Gastroesophageal sphincter (tissue), 4 donors: ENCODE data around the gene ACP1. TPM values are rescaled to one million over a fixed set of nuclear protein-coding genes. Genes with fewer than 3 reads are reported as not detected.

ENCODE experiments used
- ATAC-seq: fragments of 150-250 bp; one replicate; pipeline ENCODE4 v1.9.1; 2016; ENCODE audit warnings: mild to moderate bottlenecking, moderate library complexity
- H3K27ac ChIP-seq, 4 donors: fragments of 200-600 bp; sonication (generic) in 3 of 4; 1 replicate in 3 of 4; 2 replicates in 1 of 4; pipeline ENCODE4 v1.5.1; 2016 to 2019
- H3K27me3 ChIP-seq: fragments of 200-600 bp; sonication (generic); one replicate; pipeline ENCODE4 v1.5.1; 2019
- H3K36me3 ChIP-seq, 2 donors: fragments of 200-600 bp; sonication (generic); one replicate each; pipeline ENCODE4 v1.5.1; 2019; ENCODE audit warnings: control low read depth in 1 of 2
- H3K4me1 ChIP-seq, 3 donors: fragments of 200-600 bp; sonication (generic); 1 replicate in 2 of 3; 2 replicates in 1 of 3; pipeline ENCODE4 v1.5.1; 2016 to 2019; ENCODE audit warnings: control low read depth in 2 of 3
- H3K4me3 ChIP-seq, 2 donors: fragments of 200-600 bp; sonication (generic); one replicate each; pipeline ENCODE4 v1.5.1; 2019; ENCODE audit warnings: mild to moderate bottlenecking in 1 of 2, moderate library complexity in 1 of 2
- H3K9me3 ChIP-seq, 3 donors: fragments of 200-600 bp; sonication (generic); one replicate each; pipeline ENCODE4 v1.5.1; 2017 to 2019; ENCODE audit warnings: control low read depth in 2 of 3
- CTCF ChIP-seq, 4 experiments: fragments of 200-600 bp in 2 of 4; fragments of 450-650 bp in 2 of 4; sonication (generic) in 1 of 4; IDR thresholded peaks; one replicate each; pipeline ENCODE4 v1.5.1; 2017 to 2019; ENCODE audit warnings: antibody characterized with exemption in 4 of 4, mild to moderate bottlenecking in 2 of 4, moderate library complexity in 2 of 4
- EP300 ChIP-seq: sonication (generic); formaldehyde crosslinking; IDR thresholded peaks from one replicate; pipeline ENCODE4 v1.6.1; 2017; ENCODE audit warnings: antibody characterized with exemption, mild to moderate bottlenecking
- POLR2A ChIP-seq, 2 donors: fragments of 450-650 bp; IDR thresholded peaks; one replicate each; pipeline ENCODE4 v1.6.1; 2017; ENCODE audit warnings: antibody characterized with exemption in 2 of 2, mild to moderate bottlenecking in 2 of 2, moderate library complexity in 1 of 2
- POLR2AphosphoS5 ChIP-seq: sonication (generic); formaldehyde crosslinking; IDR thresholded peaks from one replicate; pipeline ENCODE4 v1.6.1; 2017; ENCODE audit warnings: antibody characterized with exemption
- WGBS, 2 donors: methylation state at CpG; one replicate each; pipeline ENCODE4 v1.1.5; 2018; ENCODE audit warnings: low coverage in 1 of 2; 5-methylcytosine and 5-hydroxymethylcytosine counted together
- total RNA-seq, 4 donors: library from RNA; depleted of rRNA; stranded (reverse); fragments of >200 nt; gene quantifications; one replicate each; pipeline ENCODE4 v1.1.0, GENCODE V29; 2016

Gene ACP1
- total RNA-seq, 4 donors from 2014 or later: 79.5 to 115 (median 82.0) TPM

- Histone ChIP-seq H3K4me3 (no peak overlapping the region), H3K27me3 (peaks cover 63% of the 10 kb centered on the region), H3K27ac (no peak overlapping the region), H3K9me3 (peaks cover 0 to 6% (median 0%) of the 10 kb centered on the region in 3 donors), H3K36me3 (no peaks in the 10 kb centered on the region), H3K4me1 (no peaks in the 10 kb centered on the region)
- ATAC-seq: no peak
- no peak for TF ChIP-seq POLR2A (IDR thresholded peaks at IDR 0.05)
- no CpG with 5 or more reads among the region's 3 CpGs for WGBS, 2 donors
Measured at GRCh38 chr2:296354-296753, 31.6 kb downstream of the ACP1 start.

GRCh38 chr2:305366-305765, 40.6 kb downstream of the ACP1 start:
- Histone ChIP-seq H3K4me1 (no peaks in the 10 kb centered on the region), H3K9me3 (peaks cover 0 to 13% (median 0%) of the 10 kb centered on the region in 3 donors), H3K36me3 (no peaks in the 10 kb centered on the region), H3K4me3 (no peak overlapping the region), H3K27me3 (peaks cover 10% of the 10 kb centered on the region), H3K27ac (no peak overlapping the region)
- ATAC-seq: no peak
- TF ChIP-seq CTCF (IDR thresholded peaks at IDR 0.05) (no peak), POLR2A (IDR thresholded peaks at IDR 0.05) (no peak), POLR2AphosphoS5 (no peak), EP300 (no peak)
- 82 to 83% methylated on average over 8 to 9 of the region's 9 CpGs for WGBS, 2 donors

- Histone ChIP-seq H3K27ac (no peak overlapping the region), H3K27me3 (peaks cover 22% of the 10 kb centered on the region), H3K4me3 (no peak overlapping the region), H3K36me3 (no peaks in the 10 kb centered on the region), H3K9me3 (no peaks in the 10 kb centered on the region), H3K4me1 (no peaks in the 10 kb centered on the region)
- TF ChIP-seq POLR2AphosphoS5 (no peak), POLR2A (IDR thresholded peaks at IDR 0.05) (no peak), CTCF (IDR thresholded peaks at IDR 0.05) (no peak), EP300 (no peak)
- no peak for ATAC-seq
- 28 to 59% methylated on average over 5 to 8 of the region's 13 CpGs for WGBS, 2 donors
Measured at GRCh38 chr2:309148-309953, 44.6 kb downstream of the ACP1 start.

- no peaks in the 10 kb centered on the region for H3K4me1 ChIP-seq
- H3K27ac ChIP-seq: no peak overlapping the region
- H3K27me3 ChIP-seq: peaks cover 29% of the 10 kb centered on the region
- ATAC-seq: no peak
- TF ChIP-seq POLR2AphosphoS5 (no peak), POLR2A (IDR thresholded peaks at IDR 0.05) (no peak), EP300 (no peak), CTCF (IDR thresholded peaks at IDR 0.05) (no peak)
- 56 to 61% methylated on average over 9 to 10 of the region's 10 CpGs for WGBS, 2 donors
- H3K9me3 ChIP-seq: no peaks in the 10 kb centered on the region
- H3K4me3 ChIP-seq: no peak overlapping the region
- no peaks in the 10 kb centered on the region for H3K36me3 ChIP-seq
Measured at GRCh38 chr2:309954-310510, 45.3 kb downstream of the ACP1 start.

- Histone ChIP-seq H3K27me3 (peaks cover 38% of the 10 kb centered on the region), H3K27ac (no peak overlapping the region), H3K36me3 (no peaks in the 10 kb centered on the region), H3K9me3 (no peaks in the 10 kb centered on the region), H3K4me1 (no peaks in the 10 kb centered on the region), H3K4me3 (no peak overlapping the region)
- TF ChIP-seq CTCF (IDR thresholded peaks at IDR 0.05) (no peak), POLR2A (IDR thresholded peaks at IDR 0.05) (no peak), POLR2AphosphoS5 (no peak), EP300 (no peak)
- no peak for ATAC-seq
- 60 to 62% methylated on average over 4 of the region's 5 CpGs for WGBS, 2 donors
Measured at GRCh38 chr2:310994-311393, 46.2 kb downstream of the ACP1 start.
